MV-4-11 (cell line): Measurements from ENCODE around the gene HMHB1.

Source experiments
- DNase-seq: peaks from one replicate; lab custom pipeline; 2025; lab: John Stamatoyannopoulos, UW

The HMHB1 gene

GRCh38 chr5:143812085-143812705, at the start of gene HMHB1:
HMHB1 (plus strand) TSS chr5:143812161.
- no peak for DNase-seq

- DNase-seq, result no peak
Observed at GRCh38 chr5:143762636-143763220, 49.2 kb upstream of the HMHB1 start.

DNA sequence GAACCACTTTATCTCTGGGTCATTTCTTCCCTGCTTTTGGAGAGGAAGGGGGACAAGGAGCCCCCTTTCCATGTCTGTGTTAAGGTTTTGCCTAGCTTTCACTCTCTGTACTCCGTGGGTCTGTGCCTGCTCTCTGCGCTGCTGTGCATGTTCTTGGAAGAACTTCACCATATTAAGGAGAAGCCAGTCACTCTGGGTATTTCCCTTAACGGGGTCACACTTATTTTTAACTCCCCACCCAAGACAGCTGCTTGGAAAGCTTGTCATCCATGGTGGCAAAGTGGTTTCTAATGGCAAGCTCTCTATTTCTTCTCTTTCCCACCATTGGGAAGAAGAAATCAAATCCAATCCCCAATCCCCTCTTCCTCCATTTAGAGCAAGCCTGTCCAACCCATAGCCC, 44.8 kb upstream of the HMHB1 start:
- no peak for DNase-seq

DNA sequence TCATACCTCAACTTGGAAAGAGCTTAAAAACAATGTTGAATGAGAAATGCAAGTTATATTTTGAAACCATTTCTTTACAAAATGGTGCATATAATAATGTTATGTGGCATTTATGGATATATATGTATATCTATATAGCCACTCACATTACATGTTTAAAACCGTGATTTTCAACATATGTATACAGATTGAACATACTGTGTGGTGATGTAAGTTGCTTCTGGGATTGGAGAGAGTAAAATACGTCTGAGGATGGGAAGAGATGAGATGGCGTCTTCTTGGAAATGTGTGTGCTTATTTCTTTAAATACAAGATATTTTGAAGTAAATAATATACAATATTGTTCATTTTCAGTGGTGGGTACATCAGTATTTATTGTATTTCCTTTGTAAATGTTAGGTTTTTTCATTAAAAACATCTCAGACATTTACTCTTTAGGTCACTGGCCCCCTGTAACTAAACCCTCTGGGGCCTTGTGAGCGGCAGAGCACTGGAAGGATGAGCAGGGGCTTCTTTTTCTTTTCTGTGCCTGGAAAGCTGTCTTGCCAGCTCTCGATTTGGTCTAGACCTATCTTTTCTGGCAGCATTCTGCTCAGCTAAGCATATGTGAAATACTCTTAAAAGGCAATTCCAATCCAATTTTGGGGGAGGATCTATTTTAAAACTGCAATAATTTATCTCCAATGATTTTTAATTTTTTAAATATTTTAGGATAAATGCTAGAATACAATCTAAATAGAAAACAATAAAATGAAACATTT, 42.8 kb upstream of the HMHB1 start:
- DNase-seq, result no peak

DNA sequence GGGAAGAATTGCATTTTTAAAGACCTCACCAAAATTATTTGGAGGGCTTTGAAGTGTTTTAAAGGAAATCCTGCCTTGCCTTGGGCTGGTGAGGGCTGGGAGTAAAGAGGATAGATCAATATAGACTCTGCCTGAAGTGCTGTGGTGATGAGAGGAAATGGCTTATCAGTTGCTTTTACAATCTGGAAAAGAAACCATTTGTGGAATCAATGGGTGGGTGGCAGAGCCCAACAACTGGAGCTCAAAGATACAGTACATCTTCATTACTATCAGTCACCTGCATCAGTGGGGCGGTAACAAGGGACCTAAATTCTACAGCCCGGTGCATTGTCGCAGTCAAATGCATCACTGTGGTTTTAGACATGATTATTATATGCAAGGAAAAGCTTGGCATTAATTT, 41.5 kb upstream of the HMHB1 start:
- no peak for DNase-seq

GRCh38 chr5:143771189-143771588, 40.8 kb upstream of the HMHB1 start:
- no peak for DNase-seq

GRCh38 chr5:143771602-143772001, 40.4 kb upstream of the HMHB1 start:
- DNase-seq, result no peak

DNA sequence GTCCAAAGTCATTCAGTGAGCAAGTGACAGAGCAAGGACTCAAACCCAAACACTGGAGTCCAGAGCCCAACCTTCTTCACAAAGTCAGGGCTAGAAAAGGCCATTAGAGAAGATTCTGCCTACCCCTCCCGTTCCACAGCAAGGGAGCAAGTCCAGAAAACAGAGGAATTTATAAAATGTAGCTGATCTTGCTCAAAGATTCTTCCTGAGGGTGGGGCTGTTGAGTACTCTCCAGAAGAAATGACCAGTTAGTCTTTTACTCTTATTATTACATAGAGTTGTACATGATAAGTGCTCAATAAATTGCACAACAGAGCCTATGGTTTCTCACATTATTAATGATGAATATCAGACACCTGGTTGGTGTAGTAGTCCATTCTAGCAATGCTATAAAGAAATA, 39.3 kb upstream of the HMHB1 start:
- DNase-seq, result no peak

DNA sequence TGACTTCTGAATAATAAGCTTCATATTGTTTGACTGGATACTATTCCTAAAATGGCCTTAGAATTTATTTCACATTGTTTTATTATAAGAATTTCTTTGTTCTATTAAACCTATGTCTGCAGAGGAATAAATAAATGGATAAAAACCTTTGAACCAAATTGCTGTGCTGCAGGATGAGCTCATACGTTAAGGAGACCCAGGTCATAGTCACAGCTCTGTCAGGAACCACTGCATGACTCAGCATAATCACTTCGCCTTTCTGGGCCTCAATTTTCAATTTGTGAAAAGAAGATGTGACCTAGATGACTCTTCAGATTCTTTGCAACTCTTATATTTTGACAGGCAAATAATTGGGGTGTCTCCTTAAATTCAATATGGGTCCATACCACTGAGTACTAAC, 36.7 kb upstream of the HMHB1 start:
- peak; percentile 55 for DNase-seq

GRCh38 chr5:143776951-143777350, 35.0 kb upstream of the HMHB1 start:
- DNase-seq, result no peak

DNA sequence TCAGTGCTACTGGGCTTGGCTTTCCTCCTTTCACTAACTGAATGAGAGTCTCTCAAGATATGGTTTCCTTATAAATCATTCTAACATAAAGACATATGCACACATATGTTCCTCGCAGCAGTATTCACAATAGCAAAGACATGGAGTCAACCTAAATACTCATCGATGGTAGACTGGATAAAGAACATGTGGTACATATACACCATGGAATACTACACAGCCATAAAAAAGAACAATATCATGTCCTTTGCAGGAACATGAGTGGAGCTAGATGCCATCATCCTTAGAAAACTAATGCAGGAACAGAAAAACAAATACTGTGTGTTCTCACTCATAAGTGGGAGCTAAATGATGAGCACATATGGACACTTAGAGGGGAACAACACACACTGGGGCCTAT, 32.5 kb upstream of the HMHB1 start:
- no peak for DNase-seq

DNA sequence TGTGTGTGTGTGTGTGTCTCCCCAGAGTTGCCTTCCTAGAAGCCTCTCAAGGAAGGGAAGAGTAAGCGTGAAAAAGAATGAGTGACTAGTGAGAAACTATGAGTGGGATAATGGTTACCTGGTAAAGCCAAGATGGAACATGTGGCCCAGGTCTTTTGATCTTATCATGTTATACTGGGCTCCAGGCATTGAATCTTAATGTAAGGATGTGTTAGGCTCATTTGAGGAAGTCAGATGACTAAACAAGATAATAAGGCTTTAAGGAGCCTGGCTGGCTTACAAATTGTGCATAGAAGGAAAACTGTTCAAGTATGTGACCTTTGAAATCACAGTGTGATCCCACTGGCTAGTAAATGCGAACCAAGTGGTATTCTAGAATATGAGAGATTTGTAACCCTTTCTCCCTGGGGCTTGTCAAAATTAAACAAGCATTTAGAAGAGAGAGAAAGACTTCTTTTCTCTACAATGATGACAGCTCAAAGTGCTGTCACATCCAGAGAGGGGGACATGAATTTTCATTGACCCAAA, 29.9 kb upstream of the HMHB1 start:
- DNase-seq, result no peak

GRCh38 chr5:143782588-143783386, 29.2 kb upstream of the HMHB1 start:
- DNase-seq, result no peak

DNA sequence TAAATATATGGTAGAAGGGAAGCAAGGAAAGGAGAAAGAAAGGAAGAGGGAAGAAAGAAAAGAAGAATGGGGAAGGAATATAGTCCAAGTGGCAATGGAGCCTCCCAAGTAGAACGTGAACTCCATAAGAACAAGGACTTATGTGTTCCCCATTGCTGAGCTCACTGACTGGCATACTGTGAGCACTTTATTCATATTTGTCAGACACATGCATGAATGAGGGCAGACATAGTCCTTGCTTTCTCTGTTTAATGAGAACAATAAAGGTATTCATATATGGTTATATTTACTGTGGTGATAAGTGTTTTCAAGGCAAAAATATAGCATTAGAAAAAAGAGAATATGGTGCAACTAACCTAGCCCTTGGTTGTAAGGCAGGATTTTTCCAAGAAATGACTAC, 23.6 kb upstream of the HMHB1 start:
- DNase-seq, result no peak

GRCh38 chr5:143790457-143791112, 21.4 kb upstream of the HMHB1 start:
- DNase-seq, result no peak

DNA sequence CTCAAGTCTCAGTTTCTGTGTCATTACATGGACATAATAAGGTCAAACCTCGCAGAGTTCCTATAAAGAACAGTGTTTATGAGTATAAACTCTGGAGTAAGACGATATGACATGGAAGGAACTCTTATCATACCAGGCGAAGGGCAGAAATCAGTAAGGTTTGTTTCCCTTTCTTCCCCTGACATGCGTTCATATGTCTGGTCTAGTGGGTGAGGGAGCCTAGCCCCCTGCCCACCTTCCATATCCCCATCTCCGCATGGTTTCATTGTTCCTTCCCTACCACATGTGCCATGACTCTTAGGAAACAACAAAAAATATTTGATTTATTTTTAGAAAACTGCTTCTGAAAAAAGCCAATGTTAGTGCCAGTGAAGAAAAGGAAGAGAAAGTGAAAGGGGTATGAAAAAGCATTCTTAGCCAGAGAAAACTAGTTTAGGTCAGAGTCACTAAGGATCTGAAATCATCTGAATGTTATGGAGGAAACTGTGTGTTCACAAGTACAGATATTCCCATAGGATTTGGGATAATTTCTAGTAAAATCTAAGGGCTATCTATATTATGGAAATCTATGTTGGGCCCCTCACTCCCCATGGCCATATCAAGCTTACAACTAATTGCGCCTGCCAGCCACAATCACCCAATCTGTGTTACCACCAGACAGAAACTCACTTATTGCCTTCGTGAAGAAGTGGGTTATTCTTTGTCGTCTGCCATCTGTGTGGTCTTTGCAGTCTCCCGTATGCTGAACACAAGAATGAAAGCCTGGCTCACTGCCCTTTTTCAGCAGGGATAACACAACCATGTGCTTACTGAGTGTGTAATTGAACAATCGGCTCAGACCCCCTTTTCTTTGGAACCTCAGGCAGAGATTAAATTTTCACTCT, 19.9 kb upstream of the HMHB1 start:
- peak; percentile 78 for DNase-seq

DNA sequence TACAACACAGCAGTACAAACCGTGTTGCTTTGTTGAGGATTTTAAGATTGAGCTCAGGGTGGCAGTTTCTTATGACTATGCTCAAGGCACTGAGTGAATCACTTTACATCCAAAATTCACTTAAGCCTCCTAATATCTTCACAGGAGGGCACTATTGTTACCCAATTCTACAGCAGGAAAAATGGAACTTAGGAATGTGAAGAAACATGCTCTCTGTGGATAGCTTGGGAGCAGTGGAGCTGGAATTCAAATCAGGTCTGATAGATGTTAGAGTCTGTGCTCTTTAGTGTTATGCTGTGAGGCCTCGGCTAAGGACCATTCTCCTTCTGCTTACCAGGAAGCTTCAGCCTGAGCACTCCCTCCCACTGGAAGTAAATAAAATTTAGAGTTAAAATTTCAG, 18.7 kb upstream of the HMHB1 start:
- no peak for DNase-seq

DNA sequence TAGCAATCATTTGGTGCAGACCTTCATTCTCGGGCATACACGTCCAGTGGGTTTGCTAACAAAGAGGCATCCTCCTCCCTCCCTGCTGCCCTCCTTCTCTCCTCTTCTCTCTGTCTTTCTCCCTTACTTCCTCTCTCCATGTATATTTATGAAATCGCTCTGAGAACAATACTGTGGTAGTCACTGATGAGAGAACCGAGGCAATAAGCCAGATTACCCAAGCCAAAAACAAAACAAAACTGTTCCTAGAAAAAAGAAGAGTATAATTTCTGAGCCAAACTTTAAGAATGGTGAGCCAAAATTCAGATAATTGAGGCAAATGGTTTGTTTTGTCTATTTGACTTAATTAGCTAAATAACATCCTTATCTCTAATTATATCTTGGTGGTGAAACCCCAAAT, 15.8 kb upstream of the HMHB1 start:
- DNase-seq, result peak; percentile 22

DNA sequence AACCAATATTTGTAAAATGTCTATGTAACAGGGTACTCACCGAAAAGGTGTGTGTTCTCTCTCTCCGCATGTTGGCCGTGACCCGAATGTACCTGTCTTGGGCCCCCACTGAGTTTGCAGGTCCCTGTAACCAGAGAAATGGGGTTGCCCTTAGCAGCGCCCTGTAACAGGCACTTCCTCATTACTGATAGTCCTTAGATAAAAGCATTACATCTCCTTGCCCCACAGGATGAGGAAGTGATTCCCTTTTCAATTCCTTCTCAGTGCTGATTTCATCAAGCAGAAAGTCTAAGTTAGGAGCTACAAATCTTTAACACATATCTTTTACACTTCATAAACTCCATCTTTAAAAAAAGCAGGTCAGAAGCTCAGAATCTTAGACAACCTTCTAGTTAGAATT, 15.2 kb upstream of the HMHB1 start:
- peak; percentile 93 for DNase-seq

- DNase-seq, result no peak
Observed at GRCh38 chr5:143800715-143801114, 11.2 kb upstream of the HMHB1 start.
